ELF-1 (cell line): ENCODE results near the gene NFYC.

Experiments used
- DNase-seq: peaks from one replicate; pipeline ENCODE4 v3.0.0-alpha.2; 2016; ENCODE audit warnings: low read depth, low spot score

Gene NFYC

GRCh38 chr1:40691538-40692428 is at the start of gene NFYC:
TSS of gene NFYC (plus strand) at chr1:40691704. CDS start at chr1:40738844, 47,140 bp downstream.
- peak; percentile 98 for DNase-seq

- DNase-seq = no peak
Measured at GRCh38 chr1:40645118-40645680, 46.3 kb upstream of the NFYC start.

GRCh38 chr1:40646315-40646714 is 45.2 kb upstream of the NFYC start:
- no peak for DNase-seq

- no peak for DNase-seq
Measured at GRCh38 chr1:40648200-40648599, 43.3 kb upstream of the NFYC start.

- DNase-seq = no peak
Measured at GRCh38 chr1:40648928-40649591, 42.4 kb upstream of the NFYC start.

- DNase-seq = no peak
Measured at GRCh38 chr1:40649592-40649930, 41.9 kb upstream of the NFYC start.

GRCh38 chr1:40650075-40650474 is 41.4 kb upstream of the NFYC start:
- peak; percentile 65 for DNase-seq

GRCh38 chr1:40651138-40651857 is 40.2 kb upstream of the NFYC start:
- no peak for DNase-seq

- no peak for DNase-seq
Measured at GRCh38 chr1:40652468-40652867, 39.0 kb upstream of the NFYC start.

GRCh38 chr1:40652979-40653378 is 38.5 kb upstream of the NFYC start:
- no peak for DNase-seq

GRCh38 chr1:40653851-40654537 is 37.5 kb upstream of the NFYC start:
- peak; percentile 57 for DNase-seq

GRCh38 chr1:40657046-40657445 is 34.5 kb upstream of the NFYC start:
- DNase-seq = no peak

GRCh38 chr1:40658751-40659648 is 32.5 kb upstream of the NFYC start:
- DNase-seq = peak; percentile 46

- DNase-seq = no peak
Measured at GRCh38 chr1:40659649-40659947, 31.9 kb upstream of the NFYC start.

- peak; percentile 44 for DNase-seq
Measured at GRCh38 chr1:40661678-40662077, 29.8 kb upstream of the NFYC start.

GRCh38 chr1:40662151-40662550 is 29.4 kb upstream of the NFYC start:
- DNase-seq = no peak

- no peak for DNase-seq
Measured at GRCh38 chr1:40662864-40663263, 28.6 kb upstream of the NFYC start.

- peak; percentile 28 for DNase-seq
Measured at GRCh38 chr1:40663324-40664166, 28.0 kb upstream of the NFYC start.

GRCh38 chr1:40664167-40664537 is 27.4 kb upstream of the NFYC start:
- DNase-seq = no peak

GRCh38 chr1:40664791-40665190 is 26.7 kb upstream of the NFYC start:
- no peak for DNase-seq
